Measurements from ENCODE around the gene SEC24C. TPM values are rescaled to one million over a fixed set of nuclear protein-coding genes. Genes with fewer than 3 reads are reported as not detected.

Gene SEC24C
- total and polyA plus RNA-seq, 2 of the 13 experiments (the other 11 are each of a cell fraction or from before 2014, with no cell fraction given): 63.1 to 66.4 TPM

DNA sequence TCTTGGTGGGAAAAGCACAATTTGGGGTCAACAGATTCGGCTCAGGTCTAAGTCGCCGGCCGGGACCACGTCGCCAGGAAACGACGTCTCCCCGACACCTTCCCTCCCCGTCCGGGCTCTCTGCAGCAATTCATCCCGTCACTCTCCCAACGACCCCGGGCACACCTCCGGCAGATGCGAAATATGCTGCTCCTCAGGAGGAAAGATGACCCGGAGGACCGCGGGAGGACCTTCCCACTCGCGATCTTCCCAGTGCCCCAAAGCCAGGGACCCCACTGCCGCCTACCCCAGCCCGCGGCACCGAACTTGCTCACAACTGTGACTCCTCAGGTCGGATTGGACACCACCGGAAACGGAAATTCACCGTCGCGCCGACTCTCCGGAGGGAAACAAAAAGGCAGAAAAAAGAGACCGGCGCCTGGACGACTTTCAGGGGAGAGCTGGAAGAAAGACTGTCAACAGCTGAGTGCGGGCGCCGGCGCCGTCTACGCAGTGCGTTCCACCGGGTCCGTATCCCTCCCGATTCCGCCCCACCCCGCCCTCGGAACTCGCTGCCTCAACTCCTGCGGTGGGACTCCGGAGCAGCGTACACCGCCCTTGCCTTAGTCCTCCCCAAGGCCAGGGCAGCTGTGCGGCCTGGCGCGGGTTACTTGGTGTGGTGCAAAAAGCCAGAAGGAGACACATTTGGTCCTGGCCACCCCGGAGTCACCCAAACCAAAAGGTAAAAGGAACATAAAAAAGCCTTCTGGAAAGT lies 13.8 kb upstream of the SEC24C start (continued):
- TF ChIP-seq, protein P1, sequence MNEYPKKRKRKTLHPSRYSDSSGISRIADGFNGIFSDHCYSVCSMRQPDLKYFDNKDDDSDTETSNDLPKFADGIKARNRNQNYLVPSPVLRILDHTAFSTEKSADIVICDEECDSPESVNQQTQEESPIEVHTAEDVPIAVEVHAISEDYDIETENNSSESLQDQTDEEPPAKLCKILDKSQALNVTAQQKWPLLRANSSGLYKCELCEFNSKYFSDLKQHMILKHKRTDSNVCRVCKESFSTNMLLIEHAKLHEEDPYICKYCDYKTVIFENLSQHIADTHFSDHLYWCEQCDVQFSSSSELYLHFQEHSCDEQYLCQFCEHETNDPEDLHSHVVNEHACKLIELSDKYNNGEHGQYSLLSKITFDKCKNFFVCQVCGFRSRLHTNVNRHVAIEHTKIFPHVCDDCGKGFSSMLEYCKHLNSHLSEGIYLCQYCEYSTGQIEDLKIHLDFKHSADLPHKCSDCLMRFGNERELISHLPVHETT (CRISPR knock-in tag; conservative IDR thresholded peaks at IDR 0.05): peak; percentile 45; the same call in 1 of the 2 replicates
- TF ChIP-seq, protein P2, sequence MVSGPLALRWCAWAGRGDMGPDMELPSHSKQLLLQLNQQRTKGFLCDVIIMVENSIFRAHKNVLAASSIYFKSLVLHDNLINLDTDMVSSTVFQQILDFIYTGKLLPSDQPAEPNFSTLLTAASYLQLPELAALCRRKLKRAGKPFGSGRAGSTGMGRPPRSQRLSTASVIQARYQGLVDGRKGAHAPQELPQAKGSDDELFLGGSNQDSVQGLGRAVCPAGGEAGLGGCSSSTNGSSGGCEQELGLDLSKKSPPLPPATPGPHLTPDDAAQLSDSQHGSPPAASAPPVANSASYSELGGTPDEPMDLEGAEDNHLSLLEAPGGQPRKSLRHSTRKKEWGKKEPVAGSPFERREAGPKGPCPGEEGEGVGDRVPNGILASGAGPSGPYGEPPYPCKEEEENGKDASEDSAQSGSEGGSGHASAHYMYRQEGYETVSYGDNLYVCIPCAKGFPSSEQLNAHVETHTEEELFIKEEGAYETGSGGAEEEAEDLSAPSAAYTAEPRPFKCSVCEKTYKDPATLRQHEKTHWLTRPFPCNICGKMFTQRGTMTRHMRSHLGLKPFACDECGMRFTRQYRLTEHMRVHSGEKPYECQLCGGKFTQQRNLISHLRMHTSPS (CRISPR knock-in tag; IDR thresholded peaks at IDR 0.05; ENCODE audit: low read depth): peak; percentile 22; the same call in 1 of the 2 replicates
- no peak for TF ChIP-seq CENPX (CRISPR knock-in tag; IDR thresholded peaks at IDR 0.05)
- TF ChIP-seq ZNF792 (CRISPR knock-in tag; IDR thresholded peaks at IDR 0.05): peak; percentile 94
- TF ChIP-seq, protein P3, sequence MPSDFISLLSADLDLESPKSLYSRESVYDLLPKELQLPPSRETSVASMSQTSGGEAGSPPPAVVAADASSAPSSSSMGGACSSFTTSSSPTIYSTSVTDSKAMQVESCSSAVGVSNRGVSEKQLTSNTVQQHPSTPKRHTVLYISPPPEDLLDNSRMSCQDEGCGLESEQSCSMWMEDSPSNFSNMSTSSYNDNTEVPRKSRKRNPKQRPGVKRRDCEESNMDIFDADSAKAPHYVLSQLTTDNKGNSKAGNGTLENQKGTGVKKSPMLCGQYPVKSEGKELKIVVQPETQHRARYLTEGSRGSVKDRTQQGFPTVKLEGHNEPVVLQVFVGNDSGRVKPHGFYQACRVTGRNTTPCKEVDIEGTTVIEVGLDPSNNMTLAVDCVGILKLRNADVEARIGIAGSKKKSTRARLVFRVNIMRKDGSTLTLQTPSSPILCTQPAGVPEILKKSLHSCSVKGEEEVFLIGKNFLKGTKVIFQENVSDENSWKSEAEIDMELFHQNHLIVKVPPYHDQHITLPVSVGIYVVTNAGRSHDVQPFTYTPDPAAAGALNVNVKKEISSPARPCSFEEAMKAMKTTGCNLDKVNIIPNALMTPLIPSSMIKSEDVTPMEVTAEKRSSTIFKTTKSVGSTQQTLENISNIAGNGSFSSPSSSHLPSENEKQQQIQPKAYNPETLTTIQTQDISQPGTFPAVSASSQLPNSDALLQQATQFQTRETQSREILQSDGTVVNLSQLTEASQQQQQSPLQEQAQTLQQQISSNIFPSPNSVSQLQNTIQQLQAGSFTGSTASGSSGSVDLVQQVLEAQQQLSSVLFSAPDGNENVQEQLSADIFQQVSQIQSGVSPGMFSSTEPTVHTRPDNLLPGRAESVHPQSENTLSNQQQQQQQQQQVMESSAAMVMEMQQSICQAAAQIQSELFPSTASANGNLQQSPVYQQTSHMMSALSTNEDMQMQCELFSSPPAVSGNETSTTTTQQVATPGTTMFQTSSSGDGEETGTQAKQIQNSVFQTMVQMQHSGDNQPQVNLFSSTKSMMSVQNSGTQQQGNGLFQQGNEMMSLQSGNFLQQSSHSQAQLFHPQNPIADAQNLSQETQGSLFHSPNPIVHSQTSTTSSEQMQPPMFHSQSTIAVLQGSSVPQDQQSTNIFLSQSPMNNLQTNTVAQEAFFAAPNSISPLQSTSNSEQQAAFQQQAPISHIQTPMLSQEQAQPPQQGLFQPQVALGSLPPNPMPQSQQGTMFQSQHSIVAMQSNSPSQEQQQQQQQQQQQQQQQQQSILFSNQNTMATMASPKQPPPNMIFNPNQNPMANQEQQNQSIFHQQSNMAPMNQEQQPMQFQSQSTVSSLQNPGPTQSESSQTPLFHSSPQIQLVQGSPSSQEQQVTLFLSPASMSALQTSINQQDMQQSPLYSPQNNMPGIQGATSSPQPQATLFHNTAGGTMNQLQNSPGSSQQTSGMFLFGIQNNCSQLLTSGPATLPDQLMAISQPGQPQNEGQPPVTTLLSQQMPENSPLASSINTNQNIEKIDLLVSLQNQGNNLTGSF (CRISPR knock-in tag; IDR thresholded peaks at IDR 0.05): peak; percentile 81; the same call in 1 of the 2 replicates
- TF ChIP-seq, protein P4, sequence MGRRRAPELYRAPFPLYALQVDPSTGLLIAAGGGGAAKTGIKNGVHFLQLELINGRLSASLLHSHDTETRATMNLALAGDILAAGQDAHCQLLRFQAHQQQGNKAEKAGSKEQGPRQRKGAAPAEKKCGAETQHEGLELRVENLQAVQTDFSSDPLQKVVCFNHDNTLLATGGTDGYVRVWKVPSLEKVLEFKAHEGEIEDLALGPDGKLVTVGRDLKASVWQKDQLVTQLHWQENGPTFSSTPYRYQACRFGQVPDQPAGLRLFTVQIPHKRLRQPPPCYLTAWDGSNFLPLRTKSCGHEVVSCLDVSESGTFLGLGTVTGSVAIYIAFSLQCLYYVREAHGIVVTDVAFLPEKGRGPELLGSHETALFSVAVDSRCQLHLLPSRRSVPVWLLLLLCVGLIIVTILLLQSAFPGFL (CRISPR knock-in tag; IDR thresholded peaks at IDR 0.05): no peak
- TF ChIP-seq ZNF724P (CRISPR knock-in tag; IDR thresholded peaks at IDR 0.05; ENCODE audit: borderline replicate concordance): no peak
- TF ChIP-seq, protein P5, sequence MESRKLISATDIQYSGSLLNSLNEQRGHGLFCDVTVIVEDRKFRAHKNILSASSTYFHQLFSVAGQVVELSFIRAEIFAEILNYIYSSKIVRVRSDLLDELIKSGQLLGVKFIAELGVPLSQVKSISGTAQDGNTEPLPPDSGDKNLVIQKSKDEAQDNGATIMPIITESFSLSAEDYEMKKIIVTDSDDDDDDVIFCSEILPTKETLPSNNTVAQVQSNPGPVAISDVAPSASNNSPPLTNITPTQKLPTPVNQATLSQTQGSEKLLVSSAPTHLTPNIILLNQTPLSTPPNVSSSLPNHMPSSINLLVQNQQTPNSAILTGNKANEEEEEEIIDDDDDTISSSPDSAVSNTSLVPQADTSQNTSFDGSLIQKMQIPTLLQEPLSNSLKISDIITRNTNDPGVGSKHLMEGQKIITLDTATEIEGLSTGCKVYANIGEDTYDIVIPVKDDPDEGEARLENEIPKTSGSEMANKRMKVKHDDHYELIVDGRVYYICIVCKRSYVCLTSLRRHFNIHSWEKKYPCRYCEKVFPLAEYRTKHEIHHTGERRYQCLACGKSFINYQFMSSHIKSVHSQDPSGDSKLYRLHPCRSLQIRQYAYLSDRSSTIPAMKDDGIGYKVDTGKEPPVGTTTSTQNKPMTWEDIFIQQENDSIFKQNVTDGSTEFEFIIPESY (CRISPR knock-in tag; IDR thresholded peaks at IDR 0.05): 0 out of 2 replicates have a peak, but pooled peaks have one; percentile 10
- peak; percentile 68; the same call in 1 of the 2 replicates for TF ChIP-seq ERF (CRISPR knock-in tag; IDR thresholded peaks at IDR 0.05)
- TF ChIP-seq, protein P6, sequence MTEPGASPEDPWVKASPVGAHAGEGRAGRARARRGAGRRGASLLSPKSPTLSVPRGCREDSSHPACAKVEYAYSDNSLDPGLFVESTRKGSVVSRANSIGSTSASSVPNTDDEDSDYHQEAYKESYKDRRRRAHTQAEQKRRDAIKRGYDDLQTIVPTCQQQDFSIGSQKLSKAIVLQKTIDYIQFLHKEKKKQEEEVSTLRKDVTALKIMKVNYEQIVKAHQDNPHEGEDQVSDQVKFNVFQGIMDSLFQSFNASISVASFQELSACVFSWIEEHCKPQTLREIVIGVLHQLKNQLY (CRISPR knock-in tag; IDR thresholded peaks at IDR 0.05): peak; percentile 57; the same call in 1 of the 2 replicates
- TF ChIP-seq, protein P7, sequence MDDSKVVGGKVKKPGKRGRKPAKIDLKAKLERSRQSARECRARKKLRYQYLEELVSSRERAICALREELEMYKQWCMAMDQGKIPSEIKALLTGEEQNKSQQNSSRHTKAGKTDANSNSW (CRISPR knock-in tag; IDR thresholded peaks at IDR 0.05; ENCODE audit: borderline replicate concordance): 0 out of 2 replicates have a peak, but pooled peaks have one; percentile 80
- TF ChIP-seq, protein P8, sequence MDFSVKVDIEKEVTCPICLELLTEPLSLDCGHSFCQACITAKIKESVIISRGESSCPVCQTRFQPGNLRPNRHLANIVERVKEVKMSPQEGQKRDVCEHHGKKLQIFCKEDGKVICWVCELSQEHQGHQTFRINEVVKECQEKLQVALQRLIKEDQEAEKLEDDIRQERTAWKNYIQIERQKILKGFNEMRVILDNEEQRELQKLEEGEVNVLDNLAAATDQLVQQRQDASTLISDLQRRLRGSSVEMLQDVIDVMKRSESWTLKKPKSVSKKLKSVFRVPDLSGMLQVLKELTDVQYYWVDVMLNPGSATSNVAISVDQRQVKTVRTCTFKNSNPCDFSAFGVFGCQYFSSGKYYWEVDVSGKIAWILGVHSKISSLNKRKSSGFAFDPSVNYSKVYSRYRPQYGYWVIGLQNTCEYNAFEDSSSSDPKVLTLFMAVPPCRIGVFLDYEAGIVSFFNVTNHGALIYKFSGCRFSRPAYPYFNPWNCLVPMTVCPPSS (IDR thresholded peaks at IDR 0.05): no peak
- TF ChIP-seq MYC (CRISPR knock-in tag; IDR thresholded peaks at IDR 0.05; ENCODE audit: borderline replicate concordance): peak; percentile 56; the same call in 1 of the 2 replicates
- no peak for TF ChIP-seq NPAS2 (CRISPR knock-in tag; IDR thresholded peaks at IDR 0.05; ENCODE audit: borderline replicate concordance)

Data from HepG2 (cell line).